ENCODE measurements around the gene SNCB.

The SNCB gene
- total RNA-seq = 0 to 0.06 (median 0) reads per million in 9 experiments

GRCh38 chr5:176629853-176630680, at the start of gene SNCB, which contains the start of gene EIF4E1B:
SNCB (minus strand) TSS chr5:176630534; CDS start chr5:176629654, 880 bp downstream.
EIF4E1B (plus strand) TSS chr5:176630675; CDS start chr5:176642788, 12,113 bp downstream.
- H3K27ac Mint-ChIP-seq = no peak within 1 kb of the TSS
- H3K4me1 Mint-ChIP-seq (ENCODE audit: low read depth in 2 of 2) = peaks cover 4 to 6% of the 10 kb centered on the region in 2 donors
- H3K4me3 Mint-ChIP-seq = peak within 1 kb of the TSS; percentile 43 to 49
- ATAC-seq (replicated peaks) = peak; percentile 92
- peak in 2 of 3 experiments; percentile 27 to 41 for DNase-seq
- peaks cover 53 to 96% of the 10 kb centered on the region in 2 donors for H3K27me3 Mint-ChIP-seq
- H3K36me3 Mint-ChIP-seq (ENCODE audit: insufficient read depth) = peaks cover 6% of the 10 kb centered on the region
- H3K9me3 Mint-ChIP-seq = peaks cover 0 to 3% of the 10 kb centered on the region in 2 donors

DNA sequence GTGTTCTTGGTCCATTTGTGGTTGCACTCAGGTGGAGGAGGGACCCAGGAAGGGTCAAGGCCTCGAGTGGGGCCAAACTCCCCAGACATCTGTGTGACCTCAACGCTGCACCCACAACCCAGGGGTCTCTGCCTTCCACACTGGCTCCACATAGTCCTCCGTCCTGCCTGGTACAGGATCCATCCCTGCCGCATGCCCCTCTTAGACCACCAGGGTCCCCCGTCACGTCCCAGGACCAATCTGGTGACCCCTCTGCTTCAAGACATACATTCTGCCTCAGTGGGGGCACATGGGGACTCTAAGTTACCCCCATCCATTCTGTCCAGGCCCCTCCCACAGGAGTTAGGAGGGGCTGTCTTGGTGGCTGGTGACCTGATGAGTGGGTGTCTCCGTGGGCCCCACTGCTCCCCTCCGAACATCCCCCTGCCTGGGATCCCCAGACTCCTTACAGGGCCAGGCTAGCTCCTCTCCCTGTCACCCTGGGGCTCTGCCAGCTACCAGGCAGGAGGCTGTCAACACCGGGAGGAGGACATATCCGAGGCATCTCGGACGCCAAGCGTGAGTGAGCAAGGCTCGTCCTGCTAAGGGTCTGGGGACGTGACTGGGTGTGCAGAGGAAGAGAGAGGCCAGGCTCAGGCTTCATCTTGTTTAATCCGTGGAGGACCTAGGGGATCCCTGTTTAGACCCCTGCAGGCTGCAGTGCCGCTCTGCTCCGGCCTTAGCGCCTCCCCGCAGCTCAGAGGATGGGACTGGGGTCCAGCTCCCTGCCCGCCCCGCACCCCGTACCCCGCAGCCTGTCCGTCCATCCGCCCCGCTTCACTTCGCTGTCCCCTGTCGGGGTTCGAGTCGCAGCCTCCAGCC, 49.3 kb upstream of the SNCB start:
- Mint-ChIP-seq H3K4me1 (ENCODE audit: low read depth in 2 of 2) (peaks cover 0 to 2% of the 10 kb centered on the region in 2 donors), H3K9me3 (no peaks in the 10 kb centered on the region), H3K27ac (no peak overlapping the region), H3K36me3 (ENCODE audit: insufficient read depth) (no peaks in the 10 kb centered on the region), H3K4me3 (no peak overlapping the region), H3K27me3 (peaks cover 69 to 75% of the 10 kb centered on the region in 2 donors)
- ATAC-seq (replicated peaks) = no peak
- no peak for DNase-seq

DNA sequence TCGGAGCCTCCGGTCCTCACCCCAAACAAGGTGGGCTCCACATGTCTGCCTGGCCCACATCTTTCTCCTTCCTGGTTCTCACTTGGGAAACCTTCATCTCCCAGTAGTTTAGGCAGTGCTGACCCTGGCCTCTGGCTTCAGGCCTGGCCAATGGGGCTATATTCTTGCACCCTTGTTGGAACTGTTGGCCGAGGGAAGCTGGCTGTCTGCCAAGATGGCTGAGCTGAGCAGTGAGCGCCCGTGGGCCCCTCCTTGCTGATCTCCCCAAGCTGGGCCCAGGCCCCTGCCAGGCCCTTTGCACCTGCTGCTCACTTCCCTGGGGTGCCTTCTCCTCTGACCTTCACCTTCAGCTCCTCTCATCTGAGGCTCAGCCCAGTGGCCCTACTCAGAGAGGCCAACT, 48.2 kb upstream of the SNCB start:
- H3K27me3 Mint-ChIP-seq = peaks cover 61 to 72% of the 10 kb centered on the region in 2 donors
- H3K27ac Mint-ChIP-seq = no peak overlapping the region
- DNase-seq (no peak), ATAC-seq (replicated peaks) (no peak)
- H3K36me3 Mint-ChIP-seq (ENCODE audit: insufficient read depth) = no peaks in the 10 kb centered on the region
- peaks cover 0 to 2% of the 10 kb centered on the region in 2 donors for H3K4me1 Mint-ChIP-seq (ENCODE audit: low read depth in 2 of 2)
- no peaks in the 10 kb centered on the region for H3K9me3 Mint-ChIP-seq
- H3K4me3 Mint-ChIP-seq = no peak overlapping the region

DNA sequence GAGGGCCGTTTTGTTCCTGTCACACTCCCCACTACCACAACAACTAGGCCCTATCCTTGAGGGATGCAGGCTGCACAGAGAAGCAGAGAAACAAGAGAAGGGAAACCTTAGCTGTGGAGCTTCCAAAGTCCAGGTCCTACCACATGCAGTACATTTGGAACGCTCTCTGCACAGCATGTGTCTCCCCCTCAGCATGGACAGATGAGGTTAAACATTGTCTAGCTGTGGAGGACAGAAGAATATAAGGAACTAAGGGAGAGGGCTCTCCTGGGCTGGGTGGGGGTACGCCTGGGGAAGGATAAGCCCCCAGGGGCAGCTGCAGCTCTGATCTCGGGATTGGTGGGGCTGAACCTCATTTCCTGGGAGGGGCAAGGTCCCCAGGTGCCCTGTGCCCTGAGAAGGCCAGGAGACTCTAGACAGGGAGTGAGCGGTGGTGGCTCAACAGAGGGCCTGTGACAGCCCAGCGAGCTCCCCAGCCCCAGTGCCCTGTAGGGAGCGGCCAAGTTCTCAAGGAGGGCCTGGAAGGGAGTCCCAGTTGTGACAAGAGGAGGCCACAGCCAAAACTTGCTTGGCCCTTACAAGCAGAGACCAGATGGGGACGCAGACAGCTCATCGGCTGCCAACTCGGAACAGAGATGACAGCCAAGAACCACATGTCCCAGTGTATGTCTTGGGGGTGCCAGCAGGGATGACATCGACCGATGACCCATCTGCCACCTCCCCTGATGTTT, 47.0 kb upstream of the SNCB start:
- no peak overlapping the region for H3K4me3 Mint-ChIP-seq
- H3K27me3 Mint-ChIP-seq = peaks cover 55 to 72% of the 10 kb centered on the region in 2 donors
- peaks cover 2% of the 10 kb centered on the region for H3K36me3 Mint-ChIP-seq (ENCODE audit: insufficient read depth)
- DNase-seq (no peak), ATAC-seq (replicated peaks) (no peak)
- H3K9me3 Mint-ChIP-seq = no peaks in the 10 kb centered on the region
- peaks cover 0 to 2% of the 10 kb centered on the region in 2 donors for H3K4me1 Mint-ChIP-seq (ENCODE audit: low read depth in 2 of 2)
- peak overlapping the region in 1 of 2 donors; percentile 38 for H3K27ac Mint-ChIP-seq

GRCh38 chr5:176676361-176676824, 46.1 kb upstream of the SNCB start:
- no peak overlapping the region for H3K27ac Mint-ChIP-seq
- H3K4me3 Mint-ChIP-seq = no peak overlapping the region
- H3K27me3 Mint-ChIP-seq = peaks cover 55 to 74% of the 10 kb centered on the region in 2 donors
- peaks cover 0 to 2% of the 10 kb centered on the region in 2 donors for H3K4me1 Mint-ChIP-seq (ENCODE audit: low read depth in 2 of 2)
- H3K9me3 Mint-ChIP-seq = no peaks in the 10 kb centered on the region
- DNase-seq = no peak
- peaks cover 3% of the 10 kb centered on the region for H3K36me3 Mint-ChIP-seq (ENCODE audit: insufficient read depth)
- no peak for ATAC-seq (replicated peaks)

GRCh38 chr5:176675676-176676360, 45.5 kb upstream of the SNCB start:
- peaks cover 0 to 2% of the 10 kb centered on the region in 2 donors for H3K4me1 Mint-ChIP-seq (ENCODE audit: low read depth in 2 of 2)
- ATAC-seq (replicated peaks) (no peak), DNase-seq (no peak)
- peaks cover 3% of the 10 kb centered on the region for H3K36me3 Mint-ChIP-seq (ENCODE audit: insufficient read depth)
- H3K4me3 Mint-ChIP-seq = no peak overlapping the region
- H3K27ac Mint-ChIP-seq = no peak overlapping the region
- H3K27me3 Mint-ChIP-seq = peaks cover 57 to 75% of the 10 kb centered on the region in 2 donors
- H3K9me3 Mint-ChIP-seq = no peaks in the 10 kb centered on the region

- DNase-seq = no peak
- peak; percentile 17 for ATAC-seq (replicated peaks)
- Mint-ChIP-seq H3K27ac (no peak overlapping the region), H3K4me1 (ENCODE audit: low read depth in 2 of 2) (peaks cover 0 to 2% of the 10 kb centered on the region in 2 donors), H3K9me3 (no peaks in the 10 kb centered on the region), H3K36me3 (ENCODE audit: insufficient read depth) (peaks cover 3% of the 10 kb centered on the region), H3K4me3 (no peak overlapping the region), H3K27me3 (peaks cover 54 to 76% of the 10 kb centered on the region in 2 donors)
These were observed 44.5 kb upstream of the SNCB start for GRCh38 chr5:176674799-176675198.

GRCh38 chr5:176673651-176674583, 43.6 kb upstream of the SNCB start:
- ATAC-seq (replicated peaks) (no peak), DNase-seq (no peak)
- Mint-ChIP-seq H3K36me3 (ENCODE audit: insufficient read depth) (peaks cover 3% of the 10 kb centered on the region), H3K9me3 (no peaks in the 10 kb centered on the region), H3K4me3 (no peak overlapping the region), H3K27ac (no peak overlapping the region), H3K27me3 (peaks cover 49 to 73% of the 10 kb centered on the region in 2 donors), H3K4me1 (ENCODE audit: low read depth in 2 of 2) (peaks cover 0 to 2% of the 10 kb centered on the region in 2 donors)

DNA sequence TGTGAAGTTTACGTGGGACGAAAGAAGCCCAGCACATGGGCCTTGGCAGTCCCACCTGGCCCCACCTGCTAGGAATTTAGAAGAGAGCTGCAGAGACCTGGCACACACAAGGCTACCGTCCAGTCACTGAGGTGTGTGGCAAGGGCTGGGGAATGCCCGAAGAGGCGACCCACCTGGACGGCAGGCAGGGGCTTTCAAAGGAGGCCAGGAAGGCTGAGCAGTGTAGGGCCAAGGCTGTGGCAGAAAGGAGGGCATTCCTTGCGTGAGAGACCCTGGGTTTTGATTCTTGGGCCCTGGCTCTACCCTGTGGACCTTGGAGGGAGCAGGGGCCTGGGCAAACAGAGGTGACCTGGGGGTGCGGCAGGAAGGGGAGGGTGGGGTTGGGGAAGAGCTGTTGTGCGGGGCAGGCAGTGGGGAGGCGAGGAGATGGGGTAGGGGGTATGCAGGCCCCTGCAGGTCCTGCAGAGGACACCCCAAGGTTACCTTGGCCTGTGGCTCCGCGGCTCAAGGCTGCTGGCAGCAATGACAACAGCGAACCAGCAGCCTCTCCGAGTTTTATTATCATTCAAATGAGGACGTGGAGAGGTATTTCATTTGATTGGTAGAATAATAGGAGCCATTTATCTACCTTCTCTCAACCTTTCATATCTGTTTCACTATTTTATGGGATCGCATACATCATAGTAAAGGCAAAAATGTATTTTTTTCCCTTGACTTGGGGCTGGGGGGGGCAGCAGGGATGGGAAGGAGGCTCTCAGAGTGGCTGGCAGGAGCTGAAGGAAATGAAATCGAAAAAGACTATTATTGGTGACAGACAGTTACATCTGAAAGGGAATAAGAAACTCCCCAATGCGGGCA, 41.8 kb upstream of the SNCB start:
- Mint-ChIP-seq H3K36me3 (ENCODE audit: insufficient read depth) (peaks cover 3% of the 10 kb centered on the region), H3K27me3 (peaks cover 49 to 73% of the 10 kb centered on the region in 2 donors), H3K4me1 (ENCODE audit: low read depth in 2 of 2) (no peaks in the 10 kb centered on the region), H3K9me3 (no peaks in the 10 kb centered on the region), H3K4me3 (no peak overlapping the region), H3K27ac (no peak overlapping the region)
- ATAC-seq (replicated peaks) (no peak), DNase-seq (no peak)

- ATAC-seq (replicated peaks) (no peak), DNase-seq (no peak)
- no peaks in the 10 kb centered on the region for H3K4me1 Mint-ChIP-seq (ENCODE audit: low read depth in 2 of 2)
- H3K27me3 Mint-ChIP-seq = peaks cover 42 to 73% of the 10 kb centered on the region in 2 donors
- no peaks in the 10 kb centered on the region for H3K9me3 Mint-ChIP-seq
- peaks cover 3% of the 10 kb centered on the region for H3K36me3 Mint-ChIP-seq (ENCODE audit: insufficient read depth)
- no peak overlapping the region for H3K27ac Mint-ChIP-seq
- no peak overlapping the region for H3K4me3 Mint-ChIP-seq
These were observed 41.1 kb upstream of the SNCB start for GRCh38 chr5:176671399-176671798.

DNA sequence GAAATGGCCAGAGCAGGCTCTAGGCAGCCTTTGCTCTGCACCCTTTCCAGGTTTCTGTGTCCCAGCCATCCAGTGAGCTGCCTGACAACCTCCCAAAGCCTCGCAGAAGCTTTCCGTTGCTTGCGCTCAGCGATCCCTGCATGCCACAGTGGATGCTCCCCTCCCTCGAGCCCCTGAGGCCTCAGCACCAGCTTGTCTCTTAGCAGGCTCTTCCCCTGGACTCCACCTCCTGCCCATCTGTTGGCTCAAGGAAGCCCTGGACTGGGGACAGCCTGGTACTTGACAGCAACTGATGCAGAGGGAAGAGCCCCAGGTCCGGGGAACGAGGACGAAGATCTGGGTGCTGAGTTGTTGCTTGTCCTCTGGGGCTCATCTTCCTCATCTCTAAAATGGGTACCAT, 40.1 kb upstream of the SNCB start:
- Mint-ChIP-seq H3K27me3 (peaks cover 44 to 79% of the 10 kb centered on the region in 2 donors), H3K27ac (no peak overlapping the region), H3K36me3 (ENCODE audit: insufficient read depth) (peaks cover 3% of the 10 kb centered on the region), H3K9me3 (no peaks in the 10 kb centered on the region), H3K4me1 (ENCODE audit: low read depth in 2 of 2) (no peaks in the 10 kb centered on the region), H3K4me3 (no peak overlapping the region)
- ATAC-seq (replicated peaks) (no peak), DNase-seq (no peak)

All from effector memory CD8-positive, alpha-beta T cell (primary cell).